HFF-Myc (cell line): ENCODE results near the gene RBM10.
A peak's percentile ranks its signal among the peaks of the same experiment; 100 is the strongest.

Experiments used
- DNase-seq: peaks from one replicate; pipeline ENCODE4 v3.0.0-alpha.2; 2011; ENCODE audit warnings: low read depth; ENCODE audit errors: extremely low read depth
- H3K4me3 ChIP-seq: replicated peaks from 2 replicates; pipeline ENCODE4 v1.5.1; 2011; ENCODE audit warnings: low read depth, mild to moderate bottlenecking, control low read depth, low read length
- CTCF ChIP-seq: IDR thresholded peaks from 2 replicates; pipeline ENCODE4 v1.5.1; 2012; ENCODE audit warnings: mild to moderate bottlenecking, low read depth, low read length, control low read depth; ENCODE audit errors: missing control alignments

The RBM10 gene

GRCh38 chrX:47194194-47194787 lies 49.3 kb downstream of the RBM10 start:
- peak overlapping the region; percentile 67 for H3K4me3 ChIP-seq
- no peak for TF ChIP-seq CTCF
- no peak for DNase-seq

GRCh38 chrX:47196098-47196497 lies 51.1 kb downstream of the RBM10 start:
- no peak for TF ChIP-seq CTCF
- H3K4me3 ChIP-seq: peak overlapping the region; percentile 67
- no peak for DNase-seq

GRCh38 chrX:47197526-47197925 lies 52.5 kb downstream of the RBM10 start:
- H3K4me3 ChIP-seq: peak overlapping the region; percentile 67
- TF ChIP-seq CTCF: no peak
- no peak for DNase-seq

- H3K4me3 ChIP-seq: no peak overlapping the region
- no peak for TF ChIP-seq CTCF
- DNase-seq: no peak
Measured at GRCh38 chrX:47198026-47198686, 53.1 kb downstream of the RBM10 start.

- H3K4me3 ChIP-seq: no peak overlapping the region
- TF ChIP-seq CTCF: no peak
- no peak for DNase-seq
Measured at GRCh38 chrX:47198687-47199080, 53.7 kb downstream of the RBM10 start.

GRCh38 chrX:47199286-47199685 lies 54.3 kb downstream of the RBM10 start:
- no peak for DNase-seq
- H3K4me3 ChIP-seq: no peak overlapping the region
- no peak for TF ChIP-seq CTCF
